ENCODE measurements around the gene RTKN2. TPM values are rescaled to one million over a fixed set of nuclear protein-coding genes. Genes with fewer than 3 reads are reported as not detected.

The RTKN2 gene
- total RNA-seq, 1 donor from 2014 or later = 7.5 TPM

GRCh38 chr10:62224606-62225005 lies 44.0 kb downstream of the RTKN2 start:
- DNase-seq = no peak

GRCh38 chr10:62217683-62218082 lies 51.0 kb downstream of the RTKN2 start:
- DNase-seq = no peak

GRCh38 chr10:62214364-62214874 lies 54.2 kb downstream of the RTKN2 start:
- no peak for DNase-seq

- no peak for DNase-seq
Observed at GRCh38 chr10:62205750-62206399, 62.8 kb downstream of the RTKN2 start.

GRCh38 chr10:62199584-62199983 lies 69.1 kb downstream of the RTKN2 start:
- no peak for DNase-seq

- DNase-seq = no peak
Observed at GRCh38 chr10:62196528-62196927, 72.1 kb downstream of the RTKN2 start.

- no peak for DNase-seq
Observed at GRCh38 chr10:62195675-62195926, 73.0 kb downstream of the RTKN2 start.

- DNase-seq = no peak
Observed at GRCh38 chr10:62194924-62195674, 73.5 kb downstream of the RTKN2 start.

GRCh38 chr10:62193479-62193878 lies 75.2 kb downstream of the RTKN2 start:
- DNase-seq = no peak

- DNase-seq = no peak
Observed at GRCh38 chr10:62189131-62189530, 79.5 kb downstream of the RTKN2 start.

- DNase-seq = no peak
Observed at GRCh38 chr10:62188021-62188616, 80.5 kb downstream of the RTKN2 start.

- DNase-seq = no peak
Observed at GRCh38 chr10:62186999-62187675, 81.5 kb downstream of the RTKN2 start.

- no peak for DNase-seq
Observed at GRCh38 chr10:62185919-62186692, 82.5 kb downstream of the RTKN2 start.

GRCh38 chr10:62183857-62184795 lies 84.5 kb downstream of the RTKN2 start:
- no peak for DNase-seq

GRCh38 chr10:62183442-62183841 lies 85.2 kb downstream of the RTKN2 start:
- DNase-seq = no peak

GRCh38 chr10:62182595-62182994 lies 86.0 kb downstream of the RTKN2 start:
- no peak for DNase-seq

GRCh38 chr10:62182171-62182570 lies 86.5 kb downstream of the RTKN2 start:
- DNase-seq = no peak

GRCh38 chr10:62180677-62181076 lies 88.0 kb downstream of the RTKN2 start:
- no peak for DNase-seq

- DNase-seq = no peak
Observed at GRCh38 chr10:62178568-62178967, 90.1 kb downstream of the RTKN2 start.

GRCh38 chr10:62177111-62177510 lies 91.5 kb downstream of the RTKN2 start:
- DNase-seq = no peak

GRCh38 chr10:62175251-62175650 lies 93.4 kb downstream of the RTKN2 start:
- DNase-seq = no peak
